GM12878 (cell line): ENCODE data around the gene FUT8. TPM values are rescaled to one million over a fixed set of nuclear protein-coding genes. Genes with fewer than 3 reads are reported as not detected.

Source experiments
- ATAC-seq: fragments of 200-7000 bp; cut with Tn5 transposase; 3 replicates; pipeline ENCODE4 v1.9.1; 2020; ENCODE audit warnings: mild to moderate bottlenecking, moderate library complexity
- BruUV-seq: library from RNA; stranded (reverse); fragments of 400-500 nt; replicated peaks from 2 replicates; lab custom pipeline; 2021; lab: Mats Ljungman, UMichigan
- CTCF ChIA-PET: fragments of 300-600 bp; sonication (Branson Sonifier 250); formaldehyde crosslinking; extraction: SDS; loops from one replicate; lab custom pipeline; 2021; ENCODE audit warnings: inconsistent platforms; lab: Yijun Ruan, JAX
- POLR2A ChIA-PET: fragments of 350-600 bp; formaldehyde crosslinking; extraction: SDS; loops from one replicate; lab custom pipeline; 2021; ENCODE audit warnings: inconsistent platforms; lab: Charles Lee
- RAD21 ChIA-PET: fragments of 300-600 bp; sonication (Branson Sonifier 250); formaldehyde crosslinking; loops from one replicate; lab custom pipeline; 2023; ENCODE audit warnings: antibody characterized with exemption; ENCODE audit not compliant: unreplicated experiment; lab: Charles Lee
- SMC1A ChIA-PET: fragments of 300-600 bp; sonication (Branson Sonifier 250); formaldehyde crosslinking; loops from one replicate; lab custom pipeline; 2023; ENCODE audit not compliant: unreplicated experiment, uncharacterized antibody; lab: Charles Lee
- DNase-seq: peaks from one replicate; pipeline ENCODE4 v3.0.0-alpha.2; 2011; ENCODE audit warnings: low read depth, low spot score
- FAIRE-seq: peaks from 3 replicates; lab custom pipeline; 2011; peaks lifted over from hg19 to GRCh38; lab: Jason Lieb, UNC
- H2AFZ ChIP-seq: 2 replicates; pipeline ENCODE4 v1.6.0; 2011; ENCODE audit warnings: low read depth, low read length, control low read depth; ENCODE audit not compliant: control insufficient read depth
- H3K27ac ChIP-seq: 2 replicates; pipeline ENCODE4 v1.5.1; 2011; ENCODE audit warnings: control low read depth; ENCODE audit not compliant: control insufficient read depth, insufficient read depth
- H3K27me3 ChIP-seq, 2 experiments: replicated peaks in 1 of 2; 2 replicates each; pipeline versions ENCODE4 v1.6.0 to v1.6.1; 2011; ENCODE audit warnings: low read length in 1 of 2; ENCODE audit not compliant: control insufficient read depth in 2 of 2, insufficient read depth in 2 of 2
- H3K36me3 ChIP-seq, 2 experiments: 2 replicates each; pipeline ENCODE4 v1.5.1; 2011; ENCODE audit warnings: low read length in 1 of 2; ENCODE audit not compliant: control insufficient read depth in 2 of 2, insufficient read depth in 2 of 2
- H3K4me1 ChIP-seq: 2 replicates; pipeline ENCODE4 v1.6.1; 2011; ENCODE audit warnings: mild to moderate bottlenecking, low read length, moderate library complexity, mixed read lengths; ENCODE audit not compliant: control insufficient read depth, insufficient read depth
- H3K4me2 ChIP-seq: 2 replicates; pipeline ENCODE4 v1.6.0; 2011; ENCODE audit warnings: control low read depth; ENCODE audit not compliant: control insufficient read depth, insufficient read depth
- H3K4me3 ChIP-seq: fragments of 200-600 bp; sonication (generic); 2 replicates; pipeline ENCODE4 v1.5.1; 2016
- H3K79me2 ChIP-seq: 2 replicates; pipeline ENCODE4 v1.6.0; 2011; ENCODE audit warnings: low read length; ENCODE audit not compliant: control insufficient read depth, insufficient read depth
- H3K9ac ChIP-seq: 2 replicates; pipeline ENCODE4 v1.8.0; 2011; ENCODE audit warnings: low read length, control low read depth, mixed read lengths; ENCODE audit not compliant: control insufficient read depth, insufficient read depth
- H3K9me3 ChIP-seq: replicated peaks from 3 replicates; pipeline ENCODE4 v1.5.1; 2011; ENCODE audit warnings: mild to moderate bottlenecking, low read length; ENCODE audit not compliant: control insufficient read depth, insufficient read depth
- H4K20me1 ChIP-seq: 2 replicates; pipeline ENCODE4 v1.6.0; 2011; ENCODE audit not compliant: control insufficient read depth, insufficient read depth
- BCLAF1 ChIP-seq: fragments of 450-650 bp; IDR thresholded peaks from 2 replicates; pipeline ENCODE4 v1.6.1; 2017; ENCODE audit warnings: antibody characterized with exemption, mild to moderate bottlenecking, moderate library complexity
- KDM1A ChIP-seq: fragments of 200-600 bp; sonication (generic); IDR thresholded peaks from 2 replicates; pipeline ENCODE4 v1.6.1; 2016; ENCODE audit warnings: borderline replicate concordance
- KLF5 ChIP-seq: fragments of 450-650 bp; IDR thresholded peaks from 2 replicates; pipeline ENCODE4 v1.6.1; 2014; ENCODE audit warnings: mild to moderate bottlenecking; ENCODE audit not compliant: partially characterized antibody
- NR2F1 ChIP-seq: fragments of 450-650 bp; conservative IDR thresholded peaks from 2 replicates; pipeline ENCODE4 v1.6.1; 2017; ENCODE audit warnings: mild to moderate bottlenecking
- PAX8 ChIP-seq: fragments of 450-650 bp; IDR thresholded peaks from 2 replicates; pipeline ENCODE4 v1.6.1; 2017; ENCODE audit warnings: mild to moderate bottlenecking, moderate library complexity
- PKNOX1 ChIP-seq: fragments of 450-650 bp; IDR thresholded peaks from 2 replicates; pipeline ENCODE4 v1.6.1; 2016; ENCODE audit warnings: mild to moderate bottlenecking
- POLR2AphosphoS2 ChIP-seq: IDR thresholded peaks from 2 replicates; pipeline ENCODE4 v1.6.1; 2011; ENCODE audit warnings: low read depth, mild to moderate bottlenecking, low read length, improper control_type of control experiment, moderate library complexity
- POU2F2 ChIP-seq: IDR thresholded peaks from 3 replicates; pipeline ENCODE4 v1.6.1; 2011; ENCODE audit warnings: low read depth, mild to moderate bottlenecking, low read length, borderline replicate concordance
- PRDM15 ChIP-seq: fragments of 450-650 bp; formaldehyde crosslinking; IDR thresholded peaks from 2 replicates; pipeline ENCODE4 v1.4.0; 2020; ENCODE audit warnings: mild to moderate bottlenecking, moderate library complexity
- SUZ12 ChIP-seq: fragments of 200-600 bp; sonication (generic); IDR thresholded peaks from one replicate; pipeline ENCODE4 v1.6.1; 2018; ENCODE audit warnings: antibody characterized with exemption, mild to moderate bottlenecking; ENCODE audit not compliant: unreplicated experiment
- TAF1 ChIP-seq: IDR thresholded peaks from 2 replicates; pipeline ENCODE4 v1.6.1; 2011; ENCODE audit warnings: mild to moderate bottlenecking, low read depth, low read length, borderline replicate concordance
- USF1 ChIP-seq: IDR thresholded peaks from 2 replicates; pipeline ENCODE4 v1.6.1; 2011; ENCODE audit warnings: borderline replicate concordance, low read depth, mild to moderate bottlenecking, moderate library complexity, mixed read lengths, low read length; ENCODE audit not compliant: insufficient read depth; ENCODE audit errors: extremely low read length
- YY1 ChIP-seq: IDR thresholded peaks from 2 replicates; pipeline ENCODE4 v1.6.1; 2011; ENCODE audit warnings: low read depth, mild to moderate bottlenecking, low read length
- whole genome bisulfite sequencing: methylation state at CpG from one replicate; pipeline ENCODE4 v1.1.6; 2016; ENCODE audit warnings: low lambda C conversion rate; ENCODE audit not compliant: insufficient replicate concordance, insufficient coverage; ENCODE audit errors: missing lambda C conversion rate; 5-methylcytosine and 5-hydroxymethylcytosine counted together
- in situ Hi-C: fragments of 300-500 bp; cut with MboI; formaldehyde crosslinking; loops from 9 replicates; pipeline ENCODE4 v1.14.3; 2018; ENCODE audit warnings: mixed read lengths
- intact Hi-C: fragments of 100-400 bp; cut with micrococcal nuclease; formaldehyde crosslinking; loops from one replicate; pipeline ENCODE4 v1.14.2; 2022; ENCODE audit not compliant: unreplicated experiment
- polyA plus RNA-seq, 11 experiments: library from polyadenylated mRNA; depleted of rRNA in 4 of 11; unstranded in 6 of 11; stranded (reverse) in 5 of 11; fragments of >200 nt; fragmentation: Nextera tagmentation in 4 of 11; fragmentation: Illumina TruSeq in 1 of 11; extraction: Ambion mirVana in 4 of 11; extraction: Trizol in 1 of 11; gene quantifications; 1 replicate in 1 of 11; 2 replicates in 10 of 11; pipeline versions ENCODE4 v1.2.1 to v1.2.3, GENCODE V29; 2011 to 2016; ENCODE audit warnings: inconsistent platforms in 2 of 11, missing spikeins in 2 of 11, low read depth in 1 of 11
- total RNA-seq, 4 experiments: library from RNA; depleted of rRNA in 3 of 4; stranded (reverse); fragments of >200 nt in 3 of 4; fragmentation: Illumina TruSeq in 1 of 4; extraction: Trizol in 1 of 4; gene quantifications; 2 replicates each; pipeline versions ENCODE4 v1.2.1 to v1.2.3, GENCODE V29; 2013 to 2021

The FUT8 gene
- total and polyA plus RNA-seq, 10 of the 15 experiments (the other 5 are each of a cell fraction or from before 2014, with no cell fraction given), result 21.3 to 106 (median 66.3) TPM

GRCh38 chr14:65718629-65719028 lies 306.1 kb downstream of the FUT8 start (continued):
- no peak for TF ChIP-seq PKNOX1
- TF ChIP-seq YY1, result no peak
- no peak for TF ChIP-seq TAF1

- DNase-seq, result no peak
- in situ Hi-C loops, result no loop called here
- Histone ChIP-seq H3K9me3 (peaks cover 11% of the 10 kb centered on the region; the same call in 2 of the 3 replicates), H3K4me3 (no peak overlapping the region), H3K4me1 (peaks cover 12% of the 10 kb centered on the region), H3K79me2 (no peaks in the 10 kb centered on the region; the same call in 1 of the 2 replicates), H4K20me1 (no peaks in the 10 kb centered on the region), H3K27ac (no peak overlapping the region), H2AFZ (no peak overlapping the region), H3K36me3 (peaks cover 4 to 9% of the 10 kb centered on the region in 2 experiments), H3K27me3 (no peaks in the 10 kb centered on the region), H3K4me2 (no peak overlapping the region), H3K9ac (no peak overlapping the region)
- CTCF ChIA-PET, result no interaction called here
- POLR2A ChIA-PET, result no interaction called here
- no peak for FAIRE-seq
- RAD21 ChIA-PET, result no interaction called here
- ATAC-seq, result no peak
- no TSS peak for BruUV-seq
- 100% methylated on average over 1 of the region's 1 CpG for WGBS
- SMC1A ChIA-PET, result no interaction called here
- intact Hi-C loops, result no loop called here
- TF ChIP-seq PAX8 (no peak), SUZ12 (no peak), POU2F2 (no peak), KDM1A (no peak), BCLAF1 (no peak), KLF5 (no peak), NR2F1 (no peak), YY1 (no peak), PRDM15 (CRISPR knock-in tag) (no peak), USF1 (no peak), POLR2AphosphoS2 (no peak)
Observed at GRCh38 chr14:65720171-65720570, 307.6 kb downstream of the FUT8 start.
